ENCODE results near the gene MYH14.

MYH14 gene

DNA sequence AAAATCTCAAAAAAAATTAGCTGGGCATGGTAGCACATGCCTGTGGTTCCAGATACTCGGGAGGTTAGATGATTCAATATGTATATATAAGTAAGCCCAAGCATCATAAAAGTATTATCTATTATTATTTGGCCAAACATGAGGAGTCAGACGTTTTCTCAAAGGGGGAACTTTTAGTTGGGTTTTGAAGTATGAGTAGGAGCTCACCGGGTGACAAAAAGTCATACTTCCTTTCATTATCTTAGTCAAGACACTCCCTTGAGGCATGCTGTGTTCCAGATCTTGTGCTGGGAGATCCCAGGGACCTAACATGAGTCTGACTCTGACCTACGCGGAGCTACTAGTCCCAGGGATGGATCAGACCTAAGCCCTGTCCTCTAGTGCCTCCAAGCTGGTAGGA is 8.2 kb upstream of the MYH14 start:
- DNase-seq: no peak

DNA sequence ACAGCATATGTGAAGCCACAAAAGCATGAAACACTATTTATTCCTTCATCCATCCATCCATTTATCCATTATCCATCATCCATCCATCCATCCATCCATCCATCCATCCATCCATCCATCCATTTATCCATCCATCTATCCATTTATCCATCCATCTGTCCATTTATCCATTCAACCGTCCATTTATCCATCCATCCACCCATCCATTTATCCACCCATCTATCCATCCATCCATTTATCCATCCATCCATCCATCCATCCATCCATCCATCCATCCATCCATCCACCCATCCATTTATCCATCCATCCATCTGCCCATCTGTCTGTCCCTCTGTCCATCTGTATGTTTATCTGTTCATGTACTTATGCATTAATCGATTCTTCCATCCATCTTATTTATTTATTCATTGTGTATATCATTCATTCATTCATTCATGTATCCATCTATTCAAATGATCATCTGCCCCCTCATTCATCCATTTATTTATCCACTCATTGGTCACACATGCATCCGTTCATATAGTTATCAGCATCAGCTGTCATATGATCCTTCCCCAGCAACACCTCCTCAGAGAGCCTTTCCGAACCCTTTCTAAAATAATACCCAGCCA is 7.0 kb upstream of the MYH14 start:
- no peak for DNase-seq

- DNase-seq: no peak
These were observed 6.1 kb upstream of the MYH14 start for GRCh38 chr19:50197348-50197747.

GRCh38 chr19:50198431-50199258 is 4.8 kb upstream of the MYH14 start:
- DNase-seq: peak; percentile 14 to 35

GRCh38 chr19:50199259-50199555 is 4.2 kb upstream of the MYH14 start:
- no peak for DNase-seq

- DNase-seq: no peak
These were observed 1.0 kb upstream of the MYH14 start for GRCh38 chr19:50202386-50202785.

GRCh38 chr19:50202962-50203280 is 501 bp upstream of the MYH14 start:
- no peak for DNase-seq

DNA sequence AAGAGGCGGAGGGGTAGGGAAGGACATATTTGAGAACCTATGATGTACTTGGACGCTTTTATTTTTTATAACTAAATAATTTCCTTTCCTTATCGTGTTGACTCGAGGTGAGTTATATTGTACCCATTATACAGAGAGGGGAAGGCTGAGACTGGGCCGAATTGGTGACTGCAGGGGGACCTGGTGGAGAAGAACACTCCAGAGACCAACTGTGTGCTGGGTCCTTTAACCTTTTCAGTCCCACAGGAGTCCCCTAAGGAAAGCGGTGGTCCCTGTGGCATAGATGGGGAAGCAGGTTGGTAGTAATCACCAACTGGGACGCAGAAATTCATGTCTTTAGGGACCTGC is 633 bp downstream of the MYH14 start:
- no peak for DNase-seq

- DNase-seq: peak in 1 of 2 donors; percentile 6
These were observed 1.6 kb downstream of the MYH14 start for GRCh38 chr19:50204811-50205675.

DNA sequence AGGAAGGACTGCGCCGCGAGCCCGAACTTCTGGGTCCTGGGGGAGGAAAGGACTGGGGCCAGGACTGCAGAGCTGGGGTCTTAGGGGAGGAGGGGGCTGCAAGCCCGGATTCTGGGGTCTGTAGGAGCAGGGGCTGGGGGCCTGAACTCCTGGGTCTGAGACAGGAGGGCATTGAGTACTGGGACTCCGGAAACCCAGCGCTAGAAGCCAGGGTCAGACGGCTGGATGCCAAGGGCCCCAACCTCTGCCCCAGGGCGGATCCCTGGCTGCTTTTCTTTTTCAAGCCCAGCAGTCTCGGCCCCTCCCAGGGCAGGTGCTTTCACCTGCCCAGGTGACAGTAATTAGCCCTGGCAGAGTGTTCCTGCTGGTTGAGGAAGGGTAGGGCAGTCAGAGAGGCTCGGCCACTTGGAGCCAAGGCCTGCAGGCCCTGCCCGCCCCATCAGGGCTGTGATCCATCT is 2.3 kb downstream of the MYH14 start:
- no peak for DNase-seq

- DNase-seq: no peak
These were observed 2.8 kb downstream of the MYH14 start for GRCh38 chr19:50206191-50206590.

DNA sequence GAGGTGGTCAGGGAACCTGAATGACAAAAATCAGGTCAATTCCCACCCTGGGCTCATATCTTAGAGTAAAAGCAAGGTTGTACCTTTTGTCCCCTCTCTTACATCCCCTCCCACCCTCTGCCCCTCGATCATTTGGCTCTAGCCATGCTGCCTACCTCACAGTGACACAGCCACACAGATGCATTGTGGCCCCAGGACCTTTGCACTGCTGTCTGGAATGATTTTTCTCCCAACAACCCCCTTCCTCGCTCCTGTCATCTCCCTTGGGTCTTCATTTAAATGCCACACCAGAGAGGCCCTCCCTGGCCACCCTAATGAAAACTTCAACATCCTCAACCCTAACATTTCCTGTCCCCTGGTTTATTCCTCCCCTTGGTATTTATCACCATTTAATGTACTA is 4.3 kb downstream of the MYH14 start:
- no peak for DNase-seq

GRCh38 chr19:50209131-50209530 is 5.7 kb downstream of the MYH14 start:
- no peak for DNase-seq

DNA sequence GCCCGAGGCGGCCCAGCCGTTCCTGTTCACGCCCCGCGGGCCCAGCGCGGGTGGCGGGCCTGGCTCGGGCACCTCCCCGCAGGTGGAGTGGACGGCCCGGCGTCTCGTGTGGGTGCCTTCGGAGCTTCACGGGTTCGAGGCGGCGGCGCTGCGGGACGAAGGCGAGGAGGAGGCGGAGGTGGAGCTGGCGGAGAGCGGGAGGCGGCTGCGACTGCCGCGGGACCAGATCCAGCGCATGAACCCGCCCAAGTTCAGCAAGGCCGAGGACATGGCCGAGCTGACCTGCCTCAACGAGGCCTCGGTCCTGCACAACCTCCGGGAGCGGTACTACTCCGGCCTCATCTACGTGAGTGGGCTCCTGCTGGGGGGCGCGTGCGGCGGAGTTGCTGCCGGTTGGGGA is 7.0 kb downstream of the MYH14 start:
- DNase-seq: no peak

DNA sequence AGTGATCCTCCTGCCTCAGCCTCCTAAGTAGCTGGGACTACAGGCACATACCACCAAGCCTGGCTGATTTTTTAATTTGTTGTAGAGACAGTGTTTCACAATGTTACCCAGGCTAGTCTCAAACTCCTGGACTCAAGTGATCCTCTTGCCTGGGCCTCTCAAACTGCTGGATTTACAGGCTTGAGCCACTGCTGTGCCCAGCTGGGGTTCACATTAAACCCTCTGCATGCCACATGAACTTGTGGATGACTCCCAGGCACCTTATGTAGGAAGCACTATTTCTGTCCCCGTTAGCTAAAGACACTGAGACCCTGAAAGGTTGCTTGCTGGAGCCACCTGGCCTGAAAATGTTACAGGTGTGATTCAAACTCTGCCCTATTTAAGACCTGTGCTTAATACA is 10.5 kb downstream of the MYH14 start:
- DNase-seq: no peak

DNA sequence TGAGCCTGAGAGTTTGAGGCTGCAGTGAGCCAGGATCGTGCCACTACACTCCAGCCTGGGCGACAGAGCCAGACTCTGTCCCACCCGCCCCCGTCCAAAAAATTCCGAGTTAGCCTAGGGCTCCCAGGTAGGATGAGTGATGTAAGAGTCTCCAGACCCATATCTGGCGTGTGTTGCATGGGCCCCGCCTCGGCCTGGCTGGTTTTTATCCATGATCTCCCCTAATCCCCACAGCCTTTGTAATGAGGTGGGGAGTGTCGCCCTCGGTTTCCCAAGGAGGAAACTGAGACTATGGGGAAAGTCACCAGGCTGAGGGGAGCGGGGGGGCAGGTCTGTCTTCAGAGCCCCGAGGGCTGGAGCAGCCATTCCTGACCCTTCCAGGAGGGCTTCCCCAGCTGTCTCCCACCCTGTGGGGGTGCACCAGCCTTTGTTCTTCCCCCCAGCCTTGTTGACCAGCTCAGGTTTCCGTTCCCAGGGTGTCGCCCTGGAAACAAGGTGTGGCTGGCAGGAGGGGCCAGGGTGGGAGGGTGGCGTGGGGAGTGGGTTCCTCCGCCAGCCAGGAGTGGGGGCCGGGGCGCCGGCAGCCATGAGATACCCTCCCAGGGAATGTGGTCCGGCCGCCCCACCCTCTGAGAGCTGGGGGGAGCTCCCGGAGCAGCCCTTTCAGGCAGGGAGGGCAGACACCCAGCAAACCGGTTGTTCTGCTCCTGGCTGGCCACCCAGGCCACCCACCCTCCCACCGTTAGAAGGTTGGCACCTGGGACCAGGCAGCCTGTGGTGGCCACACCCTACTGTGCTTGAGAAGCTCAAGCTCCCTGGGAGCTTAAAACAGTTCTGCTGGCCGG is 11.5 kb downstream of the MYH14 start:
- DNase-seq: no peak

- no peak for DNase-seq
These were observed 12.4 kb downstream of the MYH14 start for GRCh38 chr19:50215820-50216219.

DNA sequence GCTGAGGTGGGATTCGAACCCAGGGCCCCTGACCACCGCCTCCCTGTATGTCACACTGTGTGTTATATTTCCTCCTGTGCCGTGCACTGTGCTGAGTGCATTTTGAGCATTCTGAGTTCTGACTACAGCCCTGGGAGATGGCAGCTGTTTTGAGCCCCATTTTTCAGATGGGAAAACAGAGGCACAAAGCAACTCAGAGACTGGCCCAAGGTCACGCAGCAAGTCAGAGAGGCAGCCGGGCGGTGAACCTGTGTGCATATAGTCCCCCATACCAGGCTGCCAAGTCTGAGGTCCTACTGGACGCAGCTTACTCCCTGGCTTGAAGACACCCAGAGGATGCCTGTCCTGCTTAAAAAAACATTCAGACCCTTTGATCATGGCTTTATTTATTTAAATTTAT is 17.7 kb downstream of the MYH14 start:
- DNase-seq: no peak

- no peak for DNase-seq
These were observed 19.4 kb downstream of the MYH14 start for GRCh38 chr19:50222691-50223438.

- no peak for DNase-seq
These were observed 20.0 kb downstream of the MYH14 start for GRCh38 chr19:50223439-50223716.

- no peak for DNase-seq
These were observed 21.7 kb downstream of the MYH14 start for GRCh38 chr19:50224986-50225747.

GRCh38 chr19:50226536-50226935 is 23.1 kb downstream of the MYH14 start:
- DNase-seq: no peak
